Osteoblast (primary cell): Measurements from ENCODE around the gene ARHGEF7. TPM values are rescaled to one million over a fixed set of nuclear protein-coding genes. Genes with fewer than 3 reads are reported as not detected.

Experiments
- DNase-seq: peaks from one replicate; pipeline ENCODE4 v3.0.0; 2011; ENCODE audit warnings: low spot score, mixed read lengths; ENCODE audit not compliant: insufficient read length; ENCODE audit errors: missing footprints
- H2AFZ ChIP-seq: 2 replicates; pipeline ENCODE4 v1.6.0; 2011; ENCODE audit warnings: mild to moderate bottlenecking, low read length
- H3K27ac ChIP-seq: 2 replicates; pipeline ENCODE4 v1.5.1; 2011; ENCODE audit warnings: mild to moderate bottlenecking, low read depth, low read length, moderate library complexity
- H3K27me3 ChIP-seq: 2 replicates; pipeline ENCODE4 v1.6.0; 2012; ENCODE audit warnings: mild to moderate bottlenecking, control low read depth, inconsistent platforms, low read length, moderate library complexity; ENCODE audit not compliant: insufficient read depth
- H3K36me3 ChIP-seq: 2 replicates; pipeline ENCODE4 v1.5.1; 2011; ENCODE audit warnings: mild to moderate bottlenecking, low read length, control low read depth, moderate library complexity; ENCODE audit not compliant: insufficient read depth
- H3K4me1 ChIP-seq: 2 replicates; pipeline ENCODE4 v1.5.1; 2011; ENCODE audit warnings: mild to moderate bottlenecking, low read length, control low read depth, moderate library complexity; ENCODE audit not compliant: insufficient read depth
- H3K4me2 ChIP-seq: 2 replicates; pipeline ENCODE4 v1.6.0; 2011; ENCODE audit warnings: mild to moderate bottlenecking, low read length; ENCODE audit not compliant: insufficient read depth
- H3K4me3 ChIP-seq: fragments of 200-600 bp; sonication (generic); 3 replicates; pipeline ENCODE4 v1.5.1; 2012; ENCODE audit warnings: mild to moderate bottlenecking, low read length, inconsistent platforms; ENCODE audit not compliant: insufficient read depth
- H3K79me2 ChIP-seq: 2 replicates; pipeline ENCODE4 v1.6.0; 2012; ENCODE audit warnings: mild to moderate bottlenecking, low read length, control low read depth, inconsistent platforms; ENCODE audit not compliant: insufficient read depth
- H3K9me3 ChIP-seq: 2 replicates; pipeline ENCODE4 v1.5.1; 2011; ENCODE audit warnings: low read depth, low read length, control low read depth
- H4K20me1 ChIP-seq: 2 replicates; pipeline ENCODE4 v1.6.0; 2012; ENCODE audit warnings: mild to moderate bottlenecking, low read length, control low read depth; ENCODE audit not compliant: insufficient read depth
- total RNA-seq: library from RNA; depleted of rRNA; stranded (reverse); fragments of >200 nt; gene quantifications from 2 replicates; pipeline ENCODE4 v1.2.3, GENCODE V29; 2012
- TF ChIP-seq, protein P1 (sequence below): IDR thresholded peaks from 2 replicates; pipeline ENCODE4 v1.5.1; 2011; ENCODE audit warnings: mild to moderate bottlenecking, low read depth, low read length, moderate library complexity; ENCODE audit errors: extremely low read depth

Gene ARHGEF7
- total RNA-seq, 1 donor: 27.5 TPM

- H3K4me3 ChIP-seq: no peak overlapping the region
- peaks cover 27% of the 10 kb centered on the region for H3K4me1 ChIP-seq
- peaks cover 60% of the 10 kb centered on the region for H3K36me3 ChIP-seq
- H3K9me3 ChIP-seq: no peaks in the 10 kb centered on the region
- no peaks in the 10 kb centered on the region for H4K20me1 ChIP-seq
- TF ChIP-seq, protein P1, sequence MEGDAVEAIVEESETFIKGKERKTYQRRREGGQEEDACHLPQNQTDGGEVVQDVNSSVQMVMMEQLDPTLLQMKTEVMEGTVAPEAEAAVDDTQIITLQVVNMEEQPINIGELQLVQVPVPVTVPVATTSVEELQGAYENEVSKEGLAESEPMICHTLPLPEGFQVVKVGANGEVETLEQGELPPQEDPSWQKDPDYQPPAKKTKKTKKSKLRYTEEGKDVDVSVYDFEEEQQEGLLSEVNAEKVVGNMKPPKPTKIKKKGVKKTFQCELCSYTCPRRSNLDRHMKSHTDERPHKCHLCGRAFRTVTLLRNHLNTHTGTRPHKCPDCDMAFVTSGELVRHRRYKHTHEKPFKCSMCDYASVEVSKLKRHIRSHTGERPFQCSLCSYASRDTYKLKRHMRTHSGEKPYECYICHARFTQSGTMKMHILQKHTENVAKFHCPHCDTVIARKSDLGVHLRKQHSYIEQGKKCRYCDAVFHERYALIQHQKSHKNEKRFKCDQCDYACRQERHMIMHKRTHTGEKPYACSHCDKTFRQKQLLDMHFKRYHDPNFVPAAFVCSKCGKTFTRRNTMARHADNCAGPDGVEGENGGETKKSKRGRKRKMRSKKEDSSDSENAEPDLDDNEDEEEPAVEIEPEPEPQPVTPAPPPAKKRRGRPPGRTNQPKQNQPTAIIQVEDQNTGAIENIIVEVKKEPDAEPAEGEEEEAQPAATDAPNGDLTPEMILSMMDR: no peak
- H3K27me3 ChIP-seq: no peaks in the 10 kb centered on the region
- H2AFZ ChIP-seq: no peak overlapping the region
- H3K79me2 ChIP-seq: peaks cover 12% of the 10 kb centered on the region
- DNase-seq: no peak
- H3K27ac ChIP-seq: no peak overlapping the region
- no peak overlapping the region for H3K4me2 ChIP-seq
These were observed 168.3 kb downstream of the ARHGEF7 start for GRCh38 chr13:111283457-111283856.

DNA sequence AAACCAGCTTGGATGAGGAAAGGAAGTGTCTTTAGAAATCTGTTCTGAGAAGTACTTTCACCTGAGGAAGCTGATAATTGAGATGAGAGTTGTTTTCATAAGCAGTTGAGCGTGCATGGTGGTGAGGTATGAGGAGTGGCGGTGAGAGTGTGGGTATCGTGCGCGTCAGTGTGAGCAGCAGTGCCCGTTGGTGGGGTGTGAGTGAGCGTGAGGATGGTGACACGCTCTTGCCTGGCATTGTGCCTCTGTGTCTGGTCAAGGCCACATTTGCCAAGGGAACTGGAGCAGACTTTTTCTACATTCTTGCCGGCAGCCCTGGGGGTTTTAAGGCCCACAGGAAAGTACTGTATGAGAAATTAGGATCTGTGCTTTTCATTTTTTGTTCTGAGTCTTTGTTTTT is 168.9 kb downstream of the ARHGEF7 start:
- TF ChIP-seq, protein P1: no peak
- Histone ChIP-seq H3K4me3 (no peak overlapping the region), H3K4me1 (peaks cover 27% of the 10 kb centered on the region), H3K9me3 (no peaks in the 10 kb centered on the region), H3K27me3 (no peaks in the 10 kb centered on the region), H3K36me3 (peaks cover 62% of the 10 kb centered on the region), H2AFZ (no peak overlapping the region), H3K79me2 (peaks cover 7% of the 10 kb centered on the region), H3K27ac (peak overlapping the region; percentile 21), H4K20me1 (no peaks in the 10 kb centered on the region), H3K4me2 (no peak overlapping the region)
- no peak for DNase-seq

- H3K27ac ChIP-seq: no peak overlapping the region
- H2AFZ ChIP-seq: no peak overlapping the region
- TF ChIP-seq, protein P1: no peak
- no peak for DNase-seq
- no peak overlapping the region for H3K4me3 ChIP-seq
- H4K20me1 ChIP-seq: no peaks in the 10 kb centered on the region
- H3K79me2 ChIP-seq: peaks cover 2% of the 10 kb centered on the region
- peaks cover 27% of the 10 kb centered on the region for H3K4me1 ChIP-seq
- no peaks in the 10 kb centered on the region for H3K27me3 ChIP-seq
- H3K4me2 ChIP-seq: no peak overlapping the region
- peaks cover 62% of the 10 kb centered on the region for H3K36me3 ChIP-seq
- H3K9me3 ChIP-seq: no peaks in the 10 kb centered on the region
These were observed 169.5 kb downstream of the ARHGEF7 start for GRCh38 chr13:111284565-111284964.

DNA sequence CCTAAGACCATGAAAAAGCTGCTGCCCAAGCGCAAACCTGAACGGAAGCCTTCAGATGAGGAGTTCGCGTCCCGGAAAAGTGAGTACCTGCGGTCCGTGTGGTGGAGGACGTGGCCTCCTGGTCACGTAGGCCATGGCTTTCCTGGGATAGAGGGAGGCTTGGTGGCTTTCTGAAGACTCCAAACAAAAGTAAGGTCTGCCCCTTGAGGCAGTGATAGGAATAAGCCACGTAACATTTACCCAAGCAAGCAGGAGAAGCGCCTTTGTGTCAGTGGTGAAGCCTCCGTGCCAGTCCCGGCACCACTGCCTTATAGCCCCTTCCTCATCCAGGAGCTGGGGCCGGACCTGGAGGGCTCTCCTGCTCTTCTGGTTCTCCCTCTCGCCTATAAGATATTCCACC is 171.1 kb downstream of the ARHGEF7 start:
- Histone ChIP-seq H3K9me3 (no peaks in the 10 kb centered on the region), H3K27ac (no peak overlapping the region), H3K79me2 (peaks cover 2% of the 10 kb centered on the region), H3K4me1 (peaks cover 14% of the 10 kb centered on the region), H2AFZ (no peak overlapping the region), H4K20me1 (no peaks in the 10 kb centered on the region), H3K4me3 (no peak overlapping the region), H3K36me3 (peaks cover 62% of the 10 kb centered on the region), H3K27me3 (no peaks in the 10 kb centered on the region), H3K4me2 (no peak overlapping the region)
- DNase-seq: no peak
- TF ChIP-seq, protein P1: no peak
